Esophagus muscularis mucosa (tissue), 4 donors: ENCODE results near the gene ANKRD12. TPM values are rescaled to one million over a fixed set of nuclear protein-coding genes. Genes with fewer than 3 reads are reported as not detected.

ENCODE experiments used
- DNase-seq: peaks from one replicate; pipeline ENCODE4 v3.0.0-alpha.2; 2017; ENCODE audit errors: extremely low spot score
- H3K27ac ChIP-seq, 4 donors: fragments of 200-600 bp; sonication (generic); replicated peaks in 1 of 4; 1 replicate in 3 of 4; 2 replicates in 1 of 4; pipeline ENCODE4 v1.5.1; 2016 to 2019; ENCODE audit warnings: mild to moderate bottlenecking in 1 of 4
- H3K27me3 ChIP-seq, 4 donors: fragments of 200-600 bp; sonication (generic); one replicate each; pipeline versions ENCODE4 v1.5.1 to v1.6.0; 2016 to 2019
- H3K36me3 ChIP-seq, 4 donors: fragments of 200-600 bp; sonication (generic); one replicate each; pipeline ENCODE4 v1.5.1; 2016 to 2019
- H3K4me1 ChIP-seq, 4 donors: fragments of 200-600 bp; sonication (generic); one replicate each; pipeline ENCODE4 v1.5.1; 2016 to 2019
- H3K4me3 ChIP-seq, 4 donors: fragments of 200-600 bp; sonication (generic); 1 replicate in 2 of 4; 2 replicates in 2 of 4; pipeline ENCODE4 v1.5.1; 2016 to 2019; ENCODE audit warnings: mild to moderate bottlenecking in 4 of 4, moderate library complexity in 1 of 4
- H3K9me3 ChIP-seq, 4 donors: fragments of 200-600 bp; sonication (generic); 1 replicate in 3 of 4; 2 replicates in 1 of 4; pipeline ENCODE4 v1.5.1; 2016 to 2019
- CTCF ChIP-seq, 3 experiments: fragments of 200-600 bp in 2 of 3; fragments of 450-650 bp in 1 of 3; sonication (generic) in 2 of 3; IDR thresholded peaks; one replicate each; pipeline ENCODE4 v1.5.1; 2017 to 2019; ENCODE audit warnings: antibody characterized with exemption in 3 of 3, mild to moderate bottlenecking in 2 of 3, moderate library complexity in 1 of 3
- EP300 ChIP-seq: sonication (generic); formaldehyde crosslinking; IDR thresholded peaks from one replicate; pipeline ENCODE4 v1.6.1; 2017; ENCODE audit warnings: antibody characterized with exemption
- POLR2A ChIP-seq: fragments of 450-650 bp; IDR thresholded peaks from one replicate; pipeline ENCODE4 v1.6.1; 2017; ENCODE audit warnings: antibody characterized with exemption, moderate library complexity, mild to moderate bottlenecking, low read depth
- POLR2AphosphoS5 ChIP-seq, 2 donors: sonication (generic); formaldehyde crosslinking; IDR thresholded peaks; one replicate each; pipeline ENCODE4 v1.6.1; 2017; ENCODE audit warnings: antibody characterized with exemption in 2 of 2
- WGBS: methylation state at CpG from one replicate; pipeline ENCODE4 v1.1.5; 2018; 5-methylcytosine and 5-hydroxymethylcytosine counted together
- intact Hi-C: fragments of 100-400 bp; cut with DNase I; formaldehyde crosslinking; loops from one replicate; pipeline ENCODE4 v1.15.1; 2023
- total RNA-seq, 4 donors: library from RNA; depleted of rRNA; stranded (reverse); fragments of >200 nt; gene quantifications; one replicate each; pipeline versions ENCODE4 v1.1.0 to v1.2.1, GENCODE V29; 2016

Gene ANKRD12
- total RNA-seq, 4 donors from 2014 or later, result 65.2 to 108 (median 92.9) TPM

- TF ChIP-seq CTCF (IDR thresholded peaks at IDR 0.05) (no peak), POLR2A (no peak), EP300 (no peak)
- 97% methylated on average over 3 of the region's 3 CpGs for WGBS
- Histone ChIP-seq H3K36me3 (peaks cover 0 to 22% (median 5%) of the 10 kb centered on the region in 4 donors), H3K27me3 (no peaks in the 10 kb centered on the region), H3K4me3 (no peak overlapping the region), H3K27ac (no peak overlapping the region), H3K9me3 (no peaks in the 10 kb centered on the region), H3K4me1 (peaks cover 5 to 37% (median 22%) of the 10 kb centered on the region in 4 donors)
- no peak for DNase-seq
- intact Hi-C loops, result no loop called here
These were observed 52.0 kb downstream of the ANKRD12 start for GRCh38 chr18:9188359-9189231.

GRCh38 chr18:9189491-9189890 is 52.9 kb downstream of the ANKRD12 start:
- 88% methylated on average over 2 of the region's 2 CpGs for WGBS
- intact Hi-C loops, result no loop called here
- TF ChIP-seq POLR2A (no peak), POLR2AphosphoS5 (IDR thresholded peaks at IDR 0.05) (no peak), EP300 (no peak), CTCF (IDR thresholded peaks at IDR 0.05) (no peak)

GRCh38 chr18:9191658-9192256 is 55.2 kb downstream of the ANKRD12 start:
- peaks cover 5 to 16% (median 6%) of the 10 kb centered on the region in 4 donors for H3K4me1 ChIP-seq
- no peak for DNase-seq
- H3K36me3 ChIP-seq, result peaks cover 0 to 23% (median 4%) of the 10 kb centered on the region in 4 donors
- no peaks in the 10 kb centered on the region for H3K27me3 ChIP-seq
- intact Hi-C loops, result no loop called here
- no peak overlapping the region for H3K27ac ChIP-seq
- TF ChIP-seq POLR2AphosphoS5 (IDR thresholded peaks at IDR 0.05) (no peak), CTCF (IDR thresholded peaks at IDR 0.05) (no peak), EP300 (no peak), POLR2A (no peak)
- H3K9me3 ChIP-seq, result no peaks in the 10 kb centered on the region
- WGBS, result 83% methylated on average over 2 of the region's 2 CpGs
- H3K4me3 ChIP-seq, result no peak overlapping the region

More at GRCh38 chr18:9189491-9189890, 52.9 kb downstream of the ANKRD12 start:
- Histone ChIP-seq H3K9me3 (no peaks in the 10 kb centered on the region), H3K36me3 (peaks cover 0 to 23% (median 2%) of the 10 kb centered on the region in 4 donors), H3K4me1 (peaks cover 5 to 37% (median 22%) of the 10 kb centered on the region in 4 donors), H3K27ac (no peak overlapping the region), H3K27me3 (no peaks in the 10 kb centered on the region), H3K4me3 (no peak overlapping the region)
- DNase-seq, result no peak

- H3K27ac ChIP-seq, result no peak overlapping the region
- no peak overlapping the region for H3K4me3 ChIP-seq
- H3K27me3 ChIP-seq, result no peaks in the 10 kb centered on the region
- no peak for DNase-seq
- intact Hi-C loops, result no loop called here
- H3K9me3 ChIP-seq, result no peaks in the 10 kb centered on the region
- WGBS, result 96% methylated on average over 2 of the region's 2 CpGs
- H3K4me1 ChIP-seq, result peaks cover 5 to 17% (median 6%) of the 10 kb centered on the region in 4 donors
- no peak for TF ChIP-seq POLR2AphosphoS5 (IDR thresholded peaks at IDR 0.05)
- TF ChIP-seq POLR2A, result no peak
- no peak for TF ChIP-seq EP300
- no peak for TF ChIP-seq CTCF (IDR thresholded peaks at IDR 0.05)
- H3K36me3 ChIP-seq, result peaks cover 0 to 17% (median 4%) of the 10 kb centered on the region in 4 donors
These were observed 56.5 kb downstream of the ANKRD12 start for GRCh38 chr18:9193031-9193430.
